ENCODE results near the gene PLXNB1. TPM values are rescaled to one million over a fixed set of nuclear protein-coding genes. Genes with fewer than 3 reads are reported as not detected.

PLXNB1 gene
- polyA plus RNA-seq, 6 donors from 2014 or later: 0.03 to 0.37 TPM; not detected in 4

DNA sequence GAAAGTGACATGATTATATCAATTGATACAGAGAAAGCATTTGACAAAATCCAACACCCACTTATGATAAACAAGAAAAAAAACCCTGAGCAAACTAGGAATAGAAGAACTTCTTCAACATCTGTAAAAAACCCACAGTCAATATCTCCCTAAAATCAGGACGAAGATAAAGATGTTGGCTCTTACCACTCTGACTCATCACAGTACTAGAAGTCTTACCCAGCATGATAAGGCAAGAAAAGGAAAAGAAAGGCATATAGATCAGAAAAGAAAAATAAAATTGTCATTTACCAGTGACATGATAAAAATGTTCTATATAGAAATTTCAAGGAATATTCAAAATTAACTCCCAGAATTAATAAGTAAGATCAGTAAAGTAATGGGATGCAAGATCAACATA lies 65.0 kb downstream of the PLXNB1 start:
- no peak for ATAC-seq (ENCODE audit: low read depth in 2 of 2)
- H3K27ac Mint-ChIP-seq: no peak overlapping the region
- peaks cover 7 to 21% (median 10%) of the 10 kb centered on the region in 3 donors for H3K27me3 Mint-ChIP-seq
- no peak overlapping the region for H3K4me3 Mint-ChIP-seq
- no peaks in the 10 kb centered on the region for H3K4me1 Mint-ChIP-seq
- peaks cover 6 to 21% (median 14%) of the 10 kb centered on the region in 7 donors for H3K9me3 Mint-ChIP-seq
- no peak for DNase-seq
- peaks cover 6 to 9% of the 10 kb centered on the region in 2 donors for H3K36me3 Mint-ChIP-seq

DNA sequence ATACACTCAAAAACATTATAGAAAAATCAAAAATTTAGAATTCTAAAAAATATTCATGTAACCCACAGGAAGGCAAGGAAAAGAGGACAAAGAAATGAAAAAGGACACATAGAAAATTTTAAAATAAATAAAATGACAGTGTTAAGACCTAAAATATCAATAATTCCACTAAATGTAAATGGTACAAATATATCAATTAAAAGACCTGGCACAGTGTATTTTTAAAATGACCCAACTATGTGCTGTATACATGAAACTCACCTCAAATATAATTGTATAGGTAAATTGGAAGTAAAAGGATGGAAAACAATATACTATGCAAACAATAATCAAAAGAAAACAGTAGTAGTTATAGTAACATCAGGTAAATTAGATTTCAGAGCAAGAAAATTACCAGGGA lies 68.0 kb downstream of the PLXNB1 start:
- H3K9me3 Mint-ChIP-seq: peaks cover 6 to 29% (median 18%) of the 10 kb centered on the region in 7 donors
- DNase-seq (no peak), ATAC-seq (ENCODE audit: low read depth in 2 of 2) (no peak)
- peaks cover 17 to 40% (median 20%) of the 10 kb centered on the region in 3 donors for H3K27me3 Mint-ChIP-seq
- H3K27ac Mint-ChIP-seq: no peak overlapping the region
- H3K36me3 Mint-ChIP-seq: peaks cover 6 to 9% of the 10 kb centered on the region in 2 donors
- H3K4me3 Mint-ChIP-seq: no peak overlapping the region
- H3K4me1 Mint-ChIP-seq: no peaks in the 10 kb centered on the region

- Mint-ChIP-seq H3K4me1 (peaks cover 0 to 3% (median 0%) of the 10 kb centered on the region in 3 donors), H3K27me3 (peaks cover 44 to 70% (median 55%) of the 10 kb centered on the region in 3 donors), H3K4me3 (no peak overlapping the region), H3K9me3 (peaks cover 3 to 25% (median 15%) of the 10 kb centered on the region in 7 donors), H3K36me3 (peaks cover 0 to 26% of the 10 kb centered on the region in 2 donors), H3K27ac (no peak overlapping the region)
- ATAC-seq (ENCODE audit: low read depth in 2 of 2) (no peak), DNase-seq (no peak)
Measured at GRCh38 chr3:48356419-48356818, 73.5 kb downstream of the PLXNB1 start.

GRCh38 chr3:48353987-48354386 lies 75.9 kb downstream of the PLXNB1 start:
- peaks cover 40 to 53% (median 40%) of the 10 kb centered on the region in 3 donors for H3K27me3 Mint-ChIP-seq
- peaks cover 0 to 11% (median 7%) of the 10 kb centered on the region in 7 donors for H3K9me3 Mint-ChIP-seq
- H3K36me3 Mint-ChIP-seq: peaks cover 0 to 18% of the 10 kb centered on the region in 2 donors
- H3K27ac Mint-ChIP-seq: no peak overlapping the region
- DNase-seq (no peak), ATAC-seq (ENCODE audit: low read depth in 2 of 2) (no peak)
- H3K4me3 Mint-ChIP-seq: no peak overlapping the region
- H3K4me1 Mint-ChIP-seq: peaks cover 0 to 3% (median 0%) of the 10 kb centered on the region in 3 donors

Other genes with a start within 250 kb of the PLXNB1 start
- not detected for gene CDC25A, start 241.7 kb downstream of the PLXNB1 start, polyA plus RNA-seq (ENCODE audit: low read depth in 6 of 6)
- gene CAMP, start 206.6 kb downstream of the PLXNB1 start, polyA plus RNA-seq (ENCODE audit: low read depth in 6 of 6): 1 to 10 TPM in 1 of 6 donors, not detected in 5; 5.1 TPM
- 1 to 10 TPM in 5 of 6 donors, not detected in 1; 2.2 to 7.9 (median 3.2) TPM for gene ZNF589, start 189.0 kb downstream of the PLXNB1 start, polyA plus RNA-seq (ENCODE audit: low read depth in 6 of 6)
- gene NME6, start 128.7 kb downstream of the PLXNB1 start, polyA plus RNA-seq (ENCODE audit: low read depth in 6 of 6): 10 to 100 TPM; 53.1 to 70.4 (median 67.3) TPM
- gene SPINK8, start 96.4 kb downstream of the PLXNB1 start, polyA plus RNA-seq (ENCODE audit: low read depth in 6 of 6): not detected
- gene FBXW12, start 57.9 kb downstream of the PLXNB1 start, polyA plus RNA-seq (ENCODE audit: low read depth in 6 of 6): not detected
- gene CCDC51, start 10.0 kb upstream of the PLXNB1 start, polyA plus RNA-seq (ENCODE audit: low read depth in 6 of 6): 10 to 100 TPM in 3 of 6 donors, 1 to 10 TPM in 3; 4.1 to 14.8 (median 9.5) TPM
- gene TMA7, start 10.2 kb upstream of the PLXNB1 start, polyA plus RNA-seq (ENCODE audit: low read depth in 6 of 6): 100 to 1,000 TPM; 433 to 593 (median 531) TPM
- 10 to 100 TPM in 1 of 6 donors, 1 to 10 TPM in 5; 7.4 to 11.9 (median 7.7) TPM for gene ATRIP, start 16.7 kb upstream of the PLXNB1 start, polyA plus RNA-seq (ENCODE audit: low read depth in 6 of 6)
- 100 to 1,000 TPM; 393 to 571 (median 442) TPM for gene SHISA5, start 74.1 kb upstream of the PLXNB1 start, polyA plus RNA-seq (ENCODE audit: low read depth in 6 of 6)
- gene PFKFB4, start 126.7 kb upstream of the PLXNB1 start, polyA plus RNA-seq (ENCODE audit: low read depth in 6 of 6): 1 to 10 TPM in 1 of 6 donors, under 1 TPM in 4, not detected in 1; 0.60 to 1.7 (median 0.73) TPM
- gene UCN2, start 133.7 kb upstream of the PLXNB1 start, polyA plus RNA-seq (ENCODE audit: low read depth in 6 of 6): not detected
- not detected for gene COL7A1, start 165.2 kb upstream of the PLXNB1 start, polyA plus RNA-seq (ENCODE audit: low read depth in 6 of 6)
- gene UQCRC1, start 179.6 kb upstream of the PLXNB1 start, polyA plus RNA-seq (ENCODE audit: low read depth in 6 of 6): 100 to 1,000 TPM; 152 to 385 (median 155) TPM
- gene TMEM89, start 191.7 kb upstream of the PLXNB1 start, polyA plus RNA-seq (ENCODE audit: low read depth in 6 of 6): not detected
- 1 to 10 TPM in 2 of 6 donors, under 1 TPM in 3, not detected in 1; 0.25 to 1.7 (median 0.97) TPM for gene SLC26A6, start 205.4 kb upstream of the PLXNB1 start, polyA plus RNA-seq (ENCODE audit: low read depth in 6 of 6)
- gene CELSR3, start 232.8 kb upstream of the PLXNB1 start, polyA plus RNA-seq (ENCODE audit: low read depth in 6 of 6): under 1 TPM in 1 of 6 donors, not detected in 5; 0.28 TPM